SJCRH30 (cell line): Measurements from ENCODE around the gene ANKRD13B. TPM values are rescaled to one million over a fixed set of nuclear protein-coding genes. Genes with fewer than 3 reads are reported as not detected.
A peak's percentile ranks its signal among the peaks of the same experiment; 100 is the strongest.

Experiments
- DNase-seq, 2 experiments: peaks; one replicate each; pipeline ENCODE4 v3.0.0-alpha.2; 2015 to 2020
- H3K27ac ChIP-seq: fragments of 250-450 bp; sonication (Bioruptor Pico); 2 replicates; pipeline ENCODE4 v1.5.1; 2020; ENCODE audit warnings: mild to moderate bottlenecking, moderate library complexity
- H3K27me3 ChIP-seq: fragments of 250-450 bp; sonication (Bioruptor Pico); 2 replicates; pipeline ENCODE4 v1.5.1; 2020; ENCODE audit warnings: mild to moderate bottlenecking, moderate library complexity
- H3K36me3 ChIP-seq: fragments of 250-450 bp; sonication (Bioruptor Pico); 2 replicates; pipeline ENCODE4 v1.5.1; 2020; ENCODE audit warnings: mild to moderate bottlenecking, moderate library complexity
- H3K4me1 ChIP-seq: fragments of 250-450 bp; sonication (Bioruptor Pico); 2 replicates; pipeline ENCODE4 v1.5.1; 2020; ENCODE audit warnings: mild to moderate bottlenecking, moderate library complexity
- H3K4me3 ChIP-seq: fragments of 250-450 bp; sonication (Bioruptor Pico); 2 replicates; pipeline ENCODE4 v1.5.1; 2020; ENCODE audit warnings: mild to moderate bottlenecking, moderate library complexity
- H3K9me3 ChIP-seq: fragments of 250-450 bp; sonication (Bioruptor Pico); replicated peaks from 2 replicates; pipeline ENCODE4 v1.5.1; 2020; ENCODE audit warnings: mild to moderate bottlenecking, moderate library complexity
- total RNA-seq: library from RNA; depleted of rRNA; stranded (reverse); fragments of >200 nt; shearing (Covaris generic); gene quantifications from 2 replicates; pipeline ENCODE4 v1.2.3, GENCODE V29; 2014

The ANKRD13B gene
- total RNA-seq, 1 experiment from 2014 or later: 19.2 TPM

DNA sequence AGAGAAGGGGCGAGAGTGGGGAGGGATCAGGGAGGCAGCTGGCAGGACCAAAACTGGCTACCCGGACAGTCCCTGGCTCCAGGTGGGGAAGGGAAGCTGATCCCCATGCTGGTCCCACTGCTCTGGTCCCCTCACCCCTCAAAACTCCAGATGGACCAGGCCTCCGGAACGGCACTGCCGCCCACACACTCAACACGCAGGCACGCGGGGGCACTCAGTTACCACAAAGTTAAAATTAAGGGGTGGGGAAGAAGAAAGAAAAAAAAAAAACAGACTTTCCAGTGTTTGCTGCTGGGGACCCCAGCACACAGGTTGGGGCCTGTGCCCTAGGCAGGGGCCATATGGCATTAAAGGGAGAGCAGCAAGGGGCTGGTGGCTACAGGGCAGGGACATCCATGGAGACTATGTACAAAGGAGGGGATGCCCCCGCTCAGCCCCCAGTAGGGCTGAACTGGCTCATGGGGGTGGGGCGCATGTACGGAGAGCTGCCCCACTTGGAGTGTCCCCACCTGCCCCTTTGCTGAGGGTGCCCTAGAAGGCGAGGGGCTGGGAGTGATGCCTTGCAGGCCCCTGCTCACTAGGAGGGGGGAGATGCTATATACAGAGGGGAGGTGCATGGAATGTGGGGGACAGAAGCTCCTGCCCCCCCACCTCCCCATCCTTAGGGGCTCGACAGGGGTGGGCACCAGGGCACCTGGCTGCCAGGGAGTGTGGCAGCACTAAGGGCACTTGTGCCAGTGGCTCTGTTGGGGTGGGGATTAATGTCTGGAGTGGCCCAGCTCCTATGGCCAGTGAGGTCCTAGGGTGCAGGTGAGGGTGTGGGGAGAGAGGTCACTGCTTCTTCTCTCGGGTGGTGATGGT lies 18.8 kb upstream of the ANKRD13B start:
- Histone ChIP-seq H3K27ac (no peak overlapping the region), H3K27me3 (no peaks in the 10 kb centered on the region), H3K4me1 (no peaks in the 10 kb centered on the region), H3K9me3 (no peaks in the 10 kb centered on the region), H3K36me3 (peaks cover 19% of the 10 kb centered on the region), H3K4me3 (no peak overlapping the region)
- no peak for DNase-seq

DNA sequence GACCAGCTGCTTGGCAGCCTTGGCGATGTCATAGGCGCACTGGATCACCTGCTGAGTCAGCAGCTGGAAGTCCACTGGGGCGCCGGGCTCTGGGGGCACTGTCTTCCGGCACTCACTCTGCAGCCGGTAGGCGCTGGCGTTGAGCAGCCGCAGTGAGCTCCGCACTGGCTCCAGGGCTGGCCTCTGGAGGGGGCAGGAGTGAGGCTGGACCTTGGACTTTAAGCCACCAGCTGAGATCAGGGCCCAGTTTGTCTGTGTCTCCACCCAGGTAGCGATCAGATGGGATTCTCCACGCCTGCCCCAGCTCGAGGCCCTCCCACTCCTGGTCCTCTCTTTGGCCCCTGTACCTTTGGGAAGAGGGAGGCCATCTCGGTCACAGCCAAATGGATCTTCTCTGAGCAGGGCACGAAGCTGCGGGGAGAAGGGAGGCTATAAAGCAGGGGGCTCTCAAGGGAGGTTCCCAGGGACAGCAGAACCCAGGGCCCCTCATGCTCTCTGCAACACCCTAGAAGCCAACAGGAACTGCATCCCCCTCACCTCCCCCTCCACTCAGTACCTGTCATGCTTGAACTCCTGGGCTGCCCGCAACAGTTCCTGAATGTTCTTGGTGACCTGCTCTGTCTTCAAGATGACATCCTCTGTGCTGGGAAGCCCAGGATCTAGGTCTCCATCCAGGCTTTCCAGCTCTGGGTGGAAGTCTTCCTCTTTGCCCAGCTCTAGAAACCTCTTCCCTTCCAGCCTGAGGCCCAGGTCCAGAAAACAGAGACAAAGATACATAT lies 18.0 kb upstream of the ANKRD13B start:
- H3K27me3 ChIP-seq: no peaks in the 10 kb centered on the region
- no peak overlapping the region for H3K4me3 ChIP-seq
- peaks cover 19% of the 10 kb centered on the region for H3K36me3 ChIP-seq
- no peaks in the 10 kb centered on the region for H3K4me1 ChIP-seq
- no peak overlapping the region for H3K27ac ChIP-seq
- DNase-seq: no peak
- no peaks in the 10 kb centered on the region for H3K9me3 ChIP-seq

DNA sequence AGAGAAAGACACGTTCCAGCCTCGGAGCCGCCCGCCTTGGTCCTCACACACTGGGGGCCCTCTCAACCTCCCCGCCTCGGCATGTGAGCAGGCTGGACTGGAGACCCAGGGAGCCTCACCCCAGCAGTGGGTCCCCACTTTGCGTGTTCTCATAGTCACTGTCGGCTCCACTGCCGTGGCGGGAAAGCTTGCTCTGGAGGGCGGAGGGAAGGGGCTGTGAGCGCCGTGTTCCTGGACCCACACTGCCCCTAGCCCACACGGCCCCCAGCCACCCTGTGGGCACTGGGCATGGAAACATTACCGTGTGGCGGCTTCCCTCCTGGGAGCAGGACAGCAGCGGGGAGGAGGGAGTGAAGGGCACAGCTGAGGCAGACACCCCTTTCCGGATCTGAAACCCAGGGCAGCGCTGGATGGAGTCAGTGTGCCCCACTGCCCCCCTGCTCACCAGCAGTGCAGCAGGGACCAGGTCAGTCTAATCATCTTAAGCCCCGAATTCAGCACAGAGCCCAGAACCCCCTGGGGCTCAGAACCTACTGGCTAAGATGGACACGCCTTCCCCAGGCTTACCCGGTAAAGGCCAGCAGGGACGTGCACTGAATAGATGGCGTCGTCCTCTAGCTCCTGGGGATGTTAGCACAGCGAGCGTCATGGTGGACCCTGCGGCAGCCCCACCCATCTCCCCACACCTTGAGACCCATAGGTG lies 17.3 kb upstream of the ANKRD13B start:
- H3K4me1 ChIP-seq: no peaks in the 10 kb centered on the region
- no peaks in the 10 kb centered on the region for H3K27me3 ChIP-seq
- DNase-seq: no peak
- no peaks in the 10 kb centered on the region for H3K9me3 ChIP-seq
- H3K36me3 ChIP-seq: peaks cover 19% of the 10 kb centered on the region
- H3K4me3 ChIP-seq: no peak overlapping the region
- H3K27ac ChIP-seq: no peak overlapping the region

DNA sequence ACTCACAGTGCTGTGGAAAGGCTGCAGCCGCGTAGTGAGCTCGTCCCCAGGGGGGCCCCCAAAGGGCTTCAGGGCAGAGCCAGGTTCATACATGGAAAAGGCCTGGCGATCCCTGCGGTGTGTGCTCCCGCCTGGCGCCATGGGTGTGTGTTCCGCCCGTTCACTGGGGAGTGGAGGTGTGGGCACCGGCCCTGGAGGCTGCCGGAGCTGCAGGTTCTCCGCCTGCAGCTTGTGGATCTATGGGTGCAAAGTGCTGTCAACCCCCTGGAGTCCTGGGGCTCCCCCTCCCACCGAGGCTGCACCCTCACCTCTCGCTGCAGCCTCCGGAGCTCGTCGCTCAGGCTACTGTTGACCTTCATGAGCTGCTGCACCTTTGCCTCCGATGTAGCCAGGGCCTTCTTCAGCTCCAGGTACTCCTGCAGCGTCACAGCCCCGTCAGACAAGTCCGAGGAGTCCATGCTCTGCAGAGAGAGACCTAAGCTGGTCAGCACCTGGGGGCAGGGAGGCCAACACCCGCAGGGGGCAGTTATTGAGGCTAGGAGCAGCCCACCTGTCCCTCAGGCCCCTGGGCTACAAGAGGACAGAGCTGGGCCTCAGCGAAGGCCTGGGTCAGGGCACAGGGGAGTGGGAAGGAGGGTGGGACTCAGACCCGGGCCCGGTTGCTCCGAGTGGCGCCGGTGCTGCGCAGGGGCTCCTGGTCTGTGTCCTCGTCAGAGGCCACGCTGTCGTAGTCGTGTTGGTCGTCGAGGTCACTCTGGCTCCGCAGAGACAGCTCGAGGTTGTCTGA lies 16.5 kb upstream of the ANKRD13B start:
- Histone ChIP-seq H3K27me3 (no peaks in the 10 kb centered on the region), H3K36me3 (peaks cover 21% of the 10 kb centered on the region), H3K27ac (no peak overlapping the region), H3K4me1 (no peaks in the 10 kb centered on the region), H3K9me3 (no peaks in the 10 kb centered on the region), H3K4me3 (no peak overlapping the region)
- DNase-seq: no peak

DNA sequence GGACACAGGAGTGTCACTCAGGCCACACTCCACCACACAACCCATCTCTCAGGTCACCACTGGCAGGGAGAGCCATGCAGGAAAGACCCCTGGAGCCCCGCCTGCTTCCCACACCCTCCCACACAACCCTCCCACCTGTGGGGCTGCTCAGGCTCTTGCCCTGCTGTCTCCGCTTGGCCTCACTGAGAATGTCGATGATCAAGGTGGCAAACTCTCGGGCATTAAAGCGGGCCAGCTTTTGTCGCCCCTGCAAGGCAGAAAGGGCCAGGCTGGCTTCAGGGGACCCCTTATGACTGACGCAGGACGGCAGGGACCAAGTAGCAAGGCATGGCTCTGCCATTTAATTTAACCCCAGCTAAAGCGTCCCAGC lies 15.9 kb upstream of the ANKRD13B start:
- DNase-seq: no peak
- H3K9me3 ChIP-seq: no peaks in the 10 kb centered on the region
- H3K36me3 ChIP-seq: peaks cover 21% of the 10 kb centered on the region
- H3K27ac ChIP-seq: no peak overlapping the region
- H3K4me1 ChIP-seq: no peaks in the 10 kb centered on the region
- no peaks in the 10 kb centered on the region for H3K27me3 ChIP-seq
- H3K4me3 ChIP-seq: no peak overlapping the region

DNA sequence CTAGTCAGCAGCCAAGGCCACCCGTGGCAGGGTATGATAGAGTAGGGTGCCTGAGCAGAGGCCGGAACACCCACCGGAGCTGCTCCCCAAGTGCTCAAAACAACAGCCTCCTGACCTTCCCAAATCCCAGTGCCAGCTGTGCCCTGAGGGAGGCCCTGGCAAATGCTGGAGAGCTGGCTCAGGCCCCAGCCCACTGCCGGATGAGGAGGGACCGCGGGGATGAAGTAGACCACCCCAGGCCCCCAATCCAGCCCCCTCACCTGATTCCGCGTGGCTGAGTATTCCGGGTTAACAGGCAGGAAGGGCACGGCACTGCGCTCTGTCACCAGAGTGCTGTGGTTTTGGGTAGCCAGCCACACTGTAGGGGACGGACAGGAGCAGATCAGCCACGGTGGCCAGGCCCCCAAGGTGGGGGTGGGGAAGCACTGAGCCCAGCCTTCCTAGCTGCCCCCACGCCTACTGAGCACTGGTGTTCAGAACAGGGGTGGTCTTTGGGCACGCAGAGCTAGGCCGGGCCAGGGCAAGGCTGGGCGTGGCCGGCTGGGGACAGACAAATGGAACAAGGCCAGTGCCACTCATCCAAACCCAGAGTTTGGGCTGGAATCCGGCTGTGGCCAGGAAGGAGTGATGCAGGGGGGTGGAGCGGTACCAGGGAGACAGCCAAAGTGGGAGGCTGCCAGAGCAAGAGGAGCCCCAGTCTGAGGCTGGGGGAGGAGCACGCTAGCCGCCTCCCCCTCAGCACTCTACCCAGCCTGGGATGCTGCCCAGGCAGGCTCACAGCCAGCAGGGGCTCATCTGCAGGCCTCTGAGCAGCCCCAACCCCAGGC lies 15.3 kb upstream of the ANKRD13B start:
- H3K4me3 ChIP-seq: no peak overlapping the region
- no peak for DNase-seq
- H3K4me1 ChIP-seq: no peaks in the 10 kb centered on the region
- peaks cover 26% of the 10 kb centered on the region for H3K36me3 ChIP-seq
- no peak overlapping the region for H3K27ac ChIP-seq
- no peaks in the 10 kb centered on the region for H3K9me3 ChIP-seq
- H3K27me3 ChIP-seq: no peaks in the 10 kb centered on the region

DNA sequence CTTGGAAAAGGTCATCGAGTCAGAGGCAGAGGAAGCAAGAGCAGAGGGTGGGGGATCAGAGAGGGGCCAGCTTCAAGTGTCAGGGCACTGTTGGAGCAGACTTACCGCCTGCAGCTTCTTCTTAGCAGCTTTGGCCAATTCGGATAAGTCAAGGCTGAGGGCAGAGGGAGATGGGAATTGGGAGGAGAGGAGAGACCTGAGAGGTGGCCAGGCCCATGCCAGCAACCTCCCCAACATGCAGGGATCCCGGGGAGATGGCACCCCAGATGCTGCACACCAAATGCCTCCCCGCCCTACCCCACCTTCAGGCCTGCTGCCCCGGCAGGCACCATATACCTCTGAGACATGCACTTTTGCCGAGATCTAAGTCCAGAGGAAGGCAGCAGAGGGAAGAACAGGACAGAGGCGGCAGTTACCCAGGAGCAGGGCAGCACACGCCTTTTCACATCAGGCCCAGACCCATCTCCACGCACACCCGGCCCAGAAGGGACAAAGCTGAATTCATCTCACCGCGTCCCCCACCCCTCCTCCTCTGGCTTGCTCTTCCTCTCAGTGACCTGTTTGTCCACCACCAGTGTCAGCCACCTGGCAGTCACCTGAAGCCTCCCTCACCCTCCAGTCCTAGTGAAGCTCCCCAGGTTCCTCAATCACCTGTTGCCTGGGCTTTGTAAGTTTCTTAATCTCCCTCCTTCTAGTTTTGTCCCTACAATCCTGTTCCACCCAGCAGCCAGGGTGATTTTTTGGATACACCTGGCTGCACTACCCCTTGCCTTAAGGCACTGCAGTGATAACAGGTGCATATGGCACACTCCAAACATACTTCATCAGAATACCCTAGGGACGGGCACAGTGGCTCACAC lies 14.1 kb upstream of the ANKRD13B start:
- Histone ChIP-seq H3K4me1 (no peaks in the 10 kb centered on the region), H3K36me3 (peaks cover 21% of the 10 kb centered on the region), H3K27me3 (no peaks in the 10 kb centered on the region), H3K9me3 (no peaks in the 10 kb centered on the region), H3K4me3 (no peak overlapping the region), H3K27ac (no peak overlapping the region)
- DNase-seq: no peak

DNA sequence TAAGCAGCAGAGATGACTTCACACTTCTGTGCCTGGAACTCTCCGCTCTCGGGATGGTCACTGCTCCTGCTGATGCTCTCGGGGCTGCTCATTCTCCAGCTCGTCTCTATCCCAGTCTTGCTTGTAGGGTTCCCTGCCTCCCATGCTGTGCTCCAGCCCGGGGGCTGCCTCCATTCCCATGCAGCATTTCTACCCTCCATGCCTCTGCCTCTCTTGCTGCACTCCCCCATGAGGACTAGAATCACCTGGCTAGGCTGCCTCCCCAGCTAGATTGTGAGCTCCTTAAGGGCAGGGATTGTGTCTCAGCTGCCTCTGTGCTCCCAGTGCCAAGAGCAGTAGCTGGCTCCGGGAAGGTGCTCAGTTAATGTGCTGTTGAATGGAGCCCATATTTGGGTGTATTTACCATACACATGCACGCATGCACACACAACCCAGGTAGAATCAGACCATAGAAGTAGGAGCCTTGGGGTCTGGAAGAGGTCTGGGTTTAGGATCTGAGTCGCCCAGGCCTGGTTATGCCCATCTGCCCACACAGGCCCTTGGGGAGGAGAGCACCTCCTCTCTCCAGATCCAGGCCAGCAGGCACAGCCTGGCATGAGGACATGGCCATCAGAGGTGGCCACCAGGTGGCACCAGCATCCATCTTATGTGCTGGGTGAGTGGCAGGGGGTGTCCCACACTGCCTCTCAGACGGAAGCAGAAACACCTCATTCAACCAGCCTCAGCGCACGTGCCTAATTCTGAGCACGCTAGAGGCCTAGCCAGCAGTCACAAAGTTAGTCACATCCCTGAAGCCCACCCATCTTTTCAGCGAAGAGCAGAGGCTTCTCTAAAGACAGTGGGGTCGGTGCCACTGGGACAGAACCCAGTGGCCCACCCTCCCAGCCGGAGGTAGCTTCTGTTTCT lies 12.8 kb upstream of the ANKRD13B start:
- peaks cover 15% of the 10 kb centered on the region; the same call in 1 of the 2 replicates for H3K36me3 ChIP-seq
- H3K27ac ChIP-seq: no peak overlapping the region
- DNase-seq: peak; percentile 77 to 86
- peaks cover 8% of the 10 kb centered on the region for H3K4me1 ChIP-seq
- no peak overlapping the region for H3K4me3 ChIP-seq
- H3K27me3 ChIP-seq: no peaks in the 10 kb centered on the region
- H3K9me3 ChIP-seq: no peaks in the 10 kb centered on the region

DNA sequence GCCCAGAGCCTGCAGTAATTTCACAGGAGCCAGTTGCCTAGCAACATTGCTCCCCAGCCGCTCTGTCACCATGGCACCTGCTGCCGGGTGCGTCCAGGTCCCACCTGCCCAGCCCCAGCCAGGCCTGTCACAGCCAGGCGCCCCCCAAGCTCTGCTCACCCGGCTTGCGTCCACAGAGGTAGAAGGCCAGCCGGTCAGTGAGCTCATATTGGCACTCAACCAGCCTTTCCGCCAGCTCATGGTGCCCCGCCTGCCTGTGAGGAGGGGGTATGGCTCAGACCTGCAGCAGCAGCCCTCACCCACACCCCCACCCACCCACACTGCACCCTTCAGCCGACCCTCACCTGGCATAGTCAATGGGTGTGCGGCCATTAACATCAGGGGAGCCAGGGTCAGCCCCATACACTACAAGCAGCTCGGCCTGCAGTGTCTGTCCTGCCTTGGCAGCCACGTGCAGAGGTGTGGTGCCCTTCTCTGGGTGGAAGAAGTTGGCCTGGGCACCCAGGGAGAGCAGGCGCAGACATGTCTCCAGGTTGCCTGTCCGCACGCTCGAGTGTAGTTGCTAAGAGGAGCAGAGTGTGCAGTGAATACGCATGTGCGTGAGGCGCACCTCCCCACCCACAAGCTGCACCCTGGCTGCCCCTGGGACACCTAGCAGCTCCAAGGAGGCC lies 11.2 kb upstream of the ANKRD13B start:
- DNase-seq: peak in 1 of 2 experiments; percentile 2
- Histone ChIP-seq H3K36me3 (peaks cover 9% of the 10 kb centered on the region; the same call in 1 of the 2 replicates), H3K4me1 (peaks cover 10% of the 10 kb centered on the region)

DNA sequence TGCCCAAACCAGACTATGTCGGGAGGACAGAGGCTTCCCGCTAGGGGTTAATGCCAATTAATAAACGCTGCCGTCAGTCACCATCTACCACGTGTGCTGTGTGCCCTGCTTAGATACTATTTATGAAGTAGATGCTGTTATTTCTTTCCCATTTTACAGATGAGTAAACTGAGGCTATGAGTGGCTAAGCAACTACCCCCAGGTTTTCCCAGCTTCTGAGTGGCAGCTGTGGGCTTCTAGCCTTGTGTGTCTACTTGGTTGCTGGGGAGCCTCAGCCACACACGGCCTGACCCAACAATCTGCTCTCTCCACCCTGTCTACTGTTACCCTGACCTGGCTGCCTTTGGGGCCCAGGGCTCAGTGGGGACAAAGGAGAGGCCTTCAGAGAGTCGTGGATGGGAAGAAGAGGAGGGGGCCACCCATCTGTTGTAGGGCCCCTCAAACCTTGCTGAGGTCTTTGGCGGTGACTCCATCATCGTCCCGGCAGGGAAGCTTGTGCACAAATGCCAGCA lies 10.6 kb upstream of the ANKRD13B start:
- Histone ChIP-seq H3K27me3 (no peaks in the 10 kb centered on the region), H3K27ac (no peak overlapping the region), H3K4me1 (peaks cover 10% of the 10 kb centered on the region), H3K9me3 (no peaks in the 10 kb centered on the region), H3K4me3 (no peak overlapping the region), H3K36me3 (peaks cover 7% of the 10 kb centered on the region; the same call in 1 of the 2 replicates)
- DNase-seq: peak in 1 of 2 experiments; percentile 4

More for the DNA sequence above, 11.2 kb upstream of the ANKRD13B start:
- H3K27ac ChIP-seq: no peak overlapping the region
- no peak overlapping the region for H3K4me3 ChIP-seq
- no peaks in the 10 kb centered on the region for H3K9me3 ChIP-seq
- H3K27me3 ChIP-seq: no peaks in the 10 kb centered on the region

DNA sequence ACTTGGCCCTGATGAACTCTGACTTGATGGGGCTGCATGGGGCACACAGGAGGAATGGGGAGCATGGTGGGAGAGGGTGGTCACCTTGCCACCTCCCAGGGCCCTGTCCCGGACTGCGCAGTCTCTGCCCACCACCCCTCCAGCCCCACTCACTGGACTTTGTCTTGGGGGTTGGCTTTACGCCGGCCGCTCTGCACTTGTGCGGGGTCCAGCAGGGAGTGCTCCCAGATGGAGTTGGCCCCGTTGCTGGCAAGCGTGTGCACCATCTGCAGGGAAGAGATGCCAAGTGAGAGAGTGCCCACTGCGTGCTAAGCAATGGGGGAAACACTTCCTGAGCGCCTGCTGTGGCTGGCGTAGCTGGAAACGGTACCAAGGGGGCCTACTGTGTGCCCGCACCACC lies 10.2 kb upstream of the ANKRD13B start:
- H3K27ac ChIP-seq: no peak overlapping the region
- no peaks in the 10 kb centered on the region for H3K9me3 ChIP-seq
- H3K4me1 ChIP-seq: peaks cover 13% of the 10 kb centered on the region
- peak in 1 of 2 experiments; percentile 1 for DNase-seq
- peaks cover 7% of the 10 kb centered on the region; the same call in 1 of the 2 replicates for H3K36me3 ChIP-seq
- H3K4me3 ChIP-seq: no peak overlapping the region
- H3K27me3 ChIP-seq: no peaks in the 10 kb centered on the region
